Loucy (cell line): ENCODE results near the gene ASB1.

Experiments used
- CTCF ChIP-seq: fragments of 200-600 bp; sonication (generic); conservative IDR thresholded peaks from 2 replicates; pipeline ENCODE4 v1.5.1; 2014; ENCODE audit warnings: mild to moderate bottlenecking, antibody characterized with exemption, low read length
- EZH2phosphoT487 ChIP-seq: fragments of 200-600 bp; IDR thresholded peaks from 2 replicates; pipeline ENCODE4 v1.6.1; 2018; ENCODE audit warnings: antibody characterized with exemption, mild to moderate bottlenecking, moderate library complexity, borderline replicate concordance

- TF ChIP-seq CTCF (no peak), EZH2phosphoT487 (no peak)
Measured at GRCh38 chr2:238466243-238466756, 39.6 kb downstream of the ASB1 start.
